Fibroblast of gingiva (primary cell): ENCODE data around the gene ZNF444.
"Not testable (repeated sequence)": the region's sequence is repeated elsewhere in the genome, so short reads cannot be mapped to it uniquely, and the experiment has no call there.

Experiments
- DNase-seq: peaks from one replicate; pipeline ENCODE4 v3.0.0-alpha.2; 2011; ENCODE audit warnings: low read depth

The ZNF444 gene

DNA sequence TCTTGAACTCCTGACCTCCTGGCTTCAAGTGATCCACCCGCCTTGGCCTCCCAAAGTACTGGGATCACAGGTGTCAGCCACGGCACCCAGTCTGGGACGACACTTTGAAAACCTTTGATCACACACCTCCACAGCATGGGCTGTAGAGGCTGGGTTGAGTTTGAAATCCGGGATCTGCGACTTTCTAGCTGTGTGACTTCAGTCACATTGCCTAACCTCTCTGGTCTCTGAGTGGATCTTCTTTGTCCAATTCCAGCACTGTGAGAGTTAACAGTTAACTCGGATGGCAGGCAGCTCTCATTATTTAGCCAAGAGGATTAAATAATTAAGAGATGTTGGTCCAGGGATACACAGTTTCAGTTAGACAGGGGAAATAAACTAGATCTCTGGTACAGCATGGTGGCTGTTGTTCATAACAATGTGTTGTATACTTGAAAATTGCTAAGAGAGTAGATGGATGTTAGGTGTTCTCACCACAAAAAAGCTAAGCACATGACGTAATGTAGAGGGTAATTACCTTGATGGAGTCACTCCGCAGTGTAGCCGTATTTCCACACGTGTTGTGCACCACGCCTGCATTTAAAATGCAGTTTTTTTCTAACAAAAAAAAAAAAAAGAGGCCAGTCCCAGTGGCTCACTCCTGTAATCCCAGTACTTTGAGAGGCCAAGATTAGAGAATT, 36.6 kb downstream of the ZNF444 start:
- DNase-seq: no peak

DNA sequence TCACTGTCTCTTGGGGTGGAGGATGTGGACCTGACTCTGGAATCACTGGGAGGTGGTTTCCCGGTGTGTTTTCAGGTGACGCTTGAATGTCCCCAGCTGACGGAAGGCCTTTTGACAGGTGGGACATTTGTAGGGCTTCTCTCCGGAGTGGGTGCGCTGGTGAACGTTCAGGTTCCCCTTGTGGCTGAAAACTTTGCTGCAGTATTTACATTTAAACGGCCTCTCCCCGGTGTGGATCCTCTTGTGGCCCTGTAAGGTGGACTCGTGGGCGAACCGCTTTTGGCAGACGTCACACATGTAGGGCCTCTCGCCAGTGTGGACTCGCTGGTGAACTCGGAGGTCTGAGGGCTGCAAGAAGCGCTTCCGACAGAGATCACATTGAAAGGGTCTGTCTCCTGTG, 48.7 kb downstream of the ZNF444 start:
- DNase-seq: no peak

DNA sequence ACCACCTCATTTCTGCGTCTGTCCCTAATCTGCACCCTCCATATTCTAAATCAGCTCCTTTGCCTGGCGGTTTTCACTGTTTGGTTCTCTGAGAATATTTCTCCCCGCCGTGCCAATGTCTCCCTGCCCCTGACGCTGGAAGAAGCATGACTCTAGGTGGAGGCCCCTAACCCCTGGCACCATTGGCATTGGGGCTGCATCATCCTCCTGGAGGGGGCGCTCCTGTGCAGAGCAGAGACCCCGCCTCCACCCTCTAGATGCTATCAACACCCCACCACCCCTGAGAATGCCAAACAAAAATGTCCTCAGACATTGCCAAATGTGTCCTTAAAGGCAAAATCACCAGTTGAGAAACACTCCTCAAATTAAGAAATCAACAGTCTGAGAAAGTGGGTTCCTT, 50.0 kb downstream of the ZNF444 start:
- no peak for DNase-seq

DNA sequence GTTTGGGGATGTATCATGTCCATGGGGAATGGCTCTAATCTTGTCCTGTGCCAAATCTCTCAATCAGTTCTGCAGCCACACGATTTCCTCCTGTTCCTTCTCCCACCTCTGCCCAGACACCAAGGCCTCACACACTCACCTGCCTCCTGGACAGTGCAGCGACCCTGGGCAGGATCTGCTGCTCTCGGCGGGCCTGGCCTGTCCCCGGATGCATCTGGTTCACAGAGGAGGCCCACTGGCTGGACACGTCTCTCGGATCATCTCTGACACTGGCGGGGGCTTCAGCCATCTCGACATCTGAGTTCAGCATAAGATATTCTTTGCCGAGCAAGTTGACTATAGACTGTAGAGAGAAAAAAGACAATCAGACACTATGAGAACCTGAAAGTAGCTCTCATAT, 50.6 kb downstream of the ZNF444 start:
- no peak for DNase-seq

DNA sequence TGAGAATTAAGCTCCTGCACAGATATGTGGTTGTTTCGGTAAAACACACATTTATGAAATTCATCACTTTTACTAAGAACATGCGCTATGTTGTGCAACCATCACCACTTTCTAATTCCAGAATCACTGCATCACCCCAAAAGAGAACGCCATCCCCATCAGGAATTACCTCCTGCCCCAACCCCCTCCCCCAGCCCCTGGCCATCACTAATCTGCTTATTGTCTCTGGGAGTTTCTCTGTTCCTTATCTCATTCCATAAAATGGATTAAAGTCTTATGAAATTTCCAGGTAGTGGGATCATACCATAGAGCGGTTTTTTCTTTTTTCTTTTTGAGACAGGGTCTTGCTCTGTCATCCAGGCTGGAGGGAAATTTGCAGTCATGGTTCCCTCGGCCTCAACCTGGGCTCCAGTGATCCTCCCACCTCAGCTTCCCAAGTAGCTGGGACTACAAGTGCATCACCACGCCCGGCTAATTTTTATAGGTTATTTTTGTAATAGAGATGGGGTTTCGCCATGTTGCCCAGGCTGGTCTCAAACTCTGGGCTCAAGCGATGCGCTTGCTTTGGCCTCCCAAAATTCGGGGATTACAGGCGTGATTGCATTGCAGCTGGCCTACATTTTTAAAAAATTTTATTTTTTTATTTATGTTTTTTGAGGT, 53.0 kb downstream of the ZNF444 start:
- DNase-seq: no peak

DNA sequence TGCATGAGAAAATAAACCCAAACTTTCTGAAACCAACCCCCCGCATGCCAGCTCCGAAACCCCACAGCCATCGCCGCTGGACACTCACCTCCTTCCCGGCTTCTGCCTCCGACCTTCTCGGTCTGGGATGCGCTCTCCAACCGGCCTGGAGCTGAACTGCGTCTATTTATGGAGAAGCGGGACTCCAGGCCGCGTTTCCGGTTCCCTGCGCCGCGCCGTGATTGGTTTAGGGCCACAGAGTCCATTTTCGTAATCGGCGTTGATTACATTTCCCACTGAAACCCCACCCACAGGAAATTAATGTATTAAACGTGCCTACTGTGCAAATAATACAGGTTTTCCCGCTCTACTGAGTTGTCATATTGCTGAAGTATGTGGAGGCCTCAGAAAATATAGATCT, 56.6 kb downstream of the ZNF444 start, which contains the start of gene ZSCAN5B:
Gene ZSCAN5B, minus strand, starts transcription at position 138 of the 400 bp plus-strand sequence. CDS start 4,731 bp downstream, outside the sequence.
- DNase-seq: not testable (repeated sequence)

DNA sequence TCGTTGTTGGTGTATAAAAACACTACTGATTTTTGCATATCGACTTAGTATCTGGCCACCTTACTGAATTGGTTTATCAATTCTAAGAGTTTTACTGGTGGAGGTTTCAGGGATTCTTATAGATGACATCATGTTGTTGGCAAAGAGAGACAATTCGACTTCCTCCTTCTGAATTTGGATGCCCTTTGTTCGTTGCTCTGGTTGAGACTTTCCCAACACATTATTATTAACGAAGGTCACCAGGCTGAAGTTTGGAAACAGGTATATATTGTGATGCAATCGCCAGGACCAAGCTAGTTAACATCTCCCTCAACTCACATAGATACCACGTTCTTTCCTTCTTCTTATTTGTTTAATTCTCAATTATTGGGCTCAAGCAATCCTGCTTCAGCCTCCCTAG, 58.6 kb downstream of the ZNF444 start:
- DNase-seq: no peak

DNA sequence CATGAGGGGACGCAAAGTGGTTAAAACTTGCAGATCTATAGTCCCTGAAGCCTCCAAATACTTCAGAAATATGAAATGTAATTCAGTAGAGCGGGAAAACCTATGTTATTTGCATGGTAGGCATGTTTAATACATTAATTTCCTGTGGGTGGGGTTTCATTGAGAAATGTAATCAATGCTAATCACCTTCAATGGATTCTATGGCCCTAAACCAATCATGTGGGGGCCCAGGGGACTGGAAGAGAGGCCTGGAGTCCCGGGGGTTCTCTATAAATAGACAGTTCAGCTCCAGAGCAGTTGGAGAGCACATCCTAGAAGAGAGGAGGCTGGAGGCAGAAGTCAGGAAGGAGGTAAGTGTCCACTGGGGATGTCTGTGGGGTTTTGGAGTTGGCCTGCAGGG, 60.9 kb downstream of the ZNF444 start, which contains the start of gene ZSCAN5C:
Gene ZSCAN5C, plus strand, starts transcription at position 301 of the 400 bp plus-strand sequence. CDS start 3,641 bp downstream, outside the sequence.
- no peak for DNase-seq

DNA sequence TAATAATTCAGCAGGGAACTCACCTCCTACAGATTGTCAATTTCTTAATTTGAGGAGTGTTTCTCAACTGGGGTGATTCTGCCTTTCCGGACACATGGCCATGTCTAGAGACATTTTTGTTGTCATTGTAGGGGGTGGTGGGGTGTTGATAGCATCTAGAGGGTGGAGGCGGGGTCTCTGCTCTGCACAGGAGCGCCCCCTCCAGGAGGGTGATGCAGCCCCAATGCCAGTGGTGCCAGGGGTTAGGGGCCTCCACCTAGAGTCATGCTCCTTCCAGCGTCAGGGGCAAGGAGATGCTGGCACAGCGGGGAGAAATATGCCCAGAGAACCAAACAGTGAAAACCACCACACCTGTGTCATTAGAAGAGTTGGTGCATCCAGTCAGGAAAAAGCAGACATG, 66.5 kb downstream of the ZNF444 start:
- DNase-seq: not testable (repeated sequence)

DNA sequence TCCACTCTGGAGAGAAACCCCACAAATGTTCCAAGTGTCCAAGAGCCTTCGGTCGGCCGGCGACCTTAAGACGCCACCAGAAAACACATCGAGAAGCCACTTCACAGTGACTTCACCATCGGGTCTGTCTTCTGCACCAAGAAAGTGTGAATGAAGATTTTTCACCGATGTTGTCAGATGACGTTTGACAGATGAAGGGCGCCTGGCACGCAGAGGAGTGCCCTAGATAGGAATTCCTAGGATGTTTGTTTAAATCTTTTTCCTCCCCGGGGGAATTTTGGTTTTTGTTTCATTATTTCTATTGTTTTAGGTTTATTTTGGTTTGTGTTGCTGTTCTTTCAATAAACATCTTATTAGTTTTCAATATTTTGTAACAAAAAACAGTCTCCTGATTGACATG, 68.0 kb downstream of the ZNF444 start:
- DNase-seq: no peak

DNA sequence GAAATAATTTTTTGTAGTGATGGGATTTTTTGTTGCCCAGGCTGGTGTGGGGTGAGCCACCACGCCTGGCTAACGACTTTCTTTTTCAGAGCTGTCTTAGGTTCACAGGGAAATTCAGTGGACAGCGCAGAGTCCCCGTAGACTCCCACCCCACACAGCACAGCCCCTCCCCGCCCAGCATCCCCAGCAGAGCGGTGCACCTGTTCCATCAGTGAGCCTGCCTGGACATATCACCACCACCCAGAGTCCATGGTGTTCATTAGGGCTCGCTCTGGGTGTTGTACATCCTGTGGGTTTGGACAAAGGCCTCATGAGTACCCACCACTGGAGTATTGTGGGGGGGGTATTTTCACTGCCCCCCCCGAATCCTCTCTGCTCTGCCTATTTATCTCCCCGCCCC, 68.9 kb downstream of the ZNF444 start:
- DNase-seq: not testable (repeated sequence)
